Naive thymus-derived CD4-positive, alpha-beta T cell (primary cell): ENCODE measurements around the gene PIP4K2A. TPM values are rescaled to one million over a fixed set of nuclear protein-coding genes. Genes with fewer than 3 reads are reported as not detected.
"Not testable (repeated sequence)": the region's sequence is repeated elsewhere in the genome, so short reads cannot be mapped to it uniquely, and the experiment has no call there.

ENCODE experiments used
- ATAC-seq: fragments of 150-1000 bp; cut with Tn5 transposase; 2 replicates; pipeline ENCODE4 v1.10.0; 2021; ENCODE audit warnings: mild to moderate bottlenecking, moderate library complexity
- CTCF ChIA-PET: fragments of 350-600 bp; sonication (Branson Sonifier 250); formaldehyde crosslinking; loops from one replicate; lab custom pipeline; 2021; ENCODE audit warnings: antibody characterized with exemption; lab: Charles Lee
- POLR2A ChIA-PET: fragments of 350-600 bp; sonication (Branson Sonifier 250); formaldehyde crosslinking; loops from one replicate; lab custom pipeline; 2021; ENCODE audit warnings: antibody characterized with exemption, inconsistent platforms; lab: Charles Lee
- DNase-seq, 9 donors: peaks; one replicate each; pipeline versions ENCODE4 v3.0.0 to v3.0.0-alpha.2; 2020 to 2022; ENCODE audit warnings: mixed read lengths in 1 of 9
- H3K27ac ChIP-seq: one replicate; pipeline ENCODE4 v1.7.0; 2013; ENCODE audit warnings: mild to moderate bottlenecking, low read depth, low read length, moderate library complexity
- H3K27me3 ChIP-seq, 2 donors: one replicate each; pipeline ENCODE4 v1.7.0; 2013; ENCODE audit warnings: low read length in 2 of 2, mild to moderate bottlenecking in 2 of 2, moderate library complexity in 2 of 2; ENCODE audit not compliant: control insufficient read depth in 2 of 2, insufficient read depth in 2 of 2
- H3K36me3 ChIP-seq, 3 experiments: 1 replicate in 2 of 3; 2 replicates in 1 of 3; pipeline ENCODE4 v1.7.0; 2013; ENCODE audit warnings: low read length in 3 of 3, mild to moderate bottlenecking in 3 of 3, moderate library complexity in 1 of 3; ENCODE audit not compliant: insufficient read depth in 3 of 3, control insufficient read depth in 2 of 3
- H3K4me1 ChIP-seq, 2 donors: one replicate each; pipeline ENCODE4 v1.7.0; 2013; ENCODE audit warnings: low read length in 2 of 2, mild to moderate bottlenecking in 2 of 2, moderate library complexity in 1 of 2; ENCODE audit not compliant: control insufficient read depth in 2 of 2, insufficient read depth in 2 of 2
- H3K4me3 ChIP-seq: 2 replicates; pipeline ENCODE4 v1.7.0; 2013; ENCODE audit warnings: mild to moderate bottlenecking, low read length
- H3K9me3 ChIP-seq, 3 experiments: 1 replicate in 2 of 3; 2 replicates in 1 of 3; pipeline ENCODE4 v1.7.0; 2013; ENCODE audit warnings: low read length in 3 of 3; ENCODE audit not compliant: control insufficient read depth in 2 of 3
- H3K27ac Mint-ChIP-seq, 9 donors: one replicate each; pipeline ENCODE4 v1.8.0; 2020 to 2022; ENCODE audit warnings: mixed read lengths in 9 of 9, mild to moderate bottlenecking in 8 of 9, moderate library complexity in 5 of 9, inconsistent platforms in 2 of 9
- H3K27me3 Mint-ChIP-seq, 5 donors: one replicate each; pipeline ENCODE4 v1.8.0; 2021 to 2022; ENCODE audit warnings: mixed read lengths in 5 of 5, mild to moderate bottlenecking in 1 of 5
- H3K36me3 Mint-ChIP-seq, 5 donors: one replicate each; pipeline ENCODE4 v1.8.0; 2020 to 2022; ENCODE audit warnings: mixed read lengths in 5 of 5, mild to moderate bottlenecking in 3 of 5, inconsistent platforms in 1 of 5
- H3K4me1 Mint-ChIP-seq, 7 donors: one replicate each; pipeline ENCODE4 v1.8.0; 2020 to 2022; ENCODE audit warnings: mixed read lengths in 7 of 7, mild to moderate bottlenecking in 3 of 7, inconsistent platforms in 1 of 7
- H3K4me3 Mint-ChIP-seq, 10 donors: one replicate each; pipeline ENCODE4 v1.8.0; 2020 to 2022; ENCODE audit warnings: mild to moderate bottlenecking in 10 of 10, mixed read lengths in 10 of 10, moderate library complexity in 6 of 10, inconsistent platforms in 2 of 10
- H3K9me3 Mint-ChIP-seq, 11 donors: one replicate each; pipeline ENCODE4 v1.8.0; 2020 to 2022; ENCODE audit warnings: mixed read lengths in 11 of 11, mild to moderate bottlenecking in 4 of 11, inconsistent platforms in 1 of 11, moderate library complexity in 1 of 11
- intact Hi-C, 2 donors: fragments of 100-400 bp; cut with micrococcal nuclease; formaldehyde crosslinking; loops; one replicate each; pipeline ENCODE4 v1.15.1; 2023
- polyA plus RNA-seq, 2 donors: library from polyadenylated mRNA; unstranded; fragments of 300-500 nt; fragmentation: Illumina TruSeq; gene quantifications; one replicate each; pipeline ENCODE4 v1.2.3, GENCODE V29; 2021
- total RNA-seq, 6 experiments: library from RNA in 5 of 6; stranded (reverse) in 5 of 6; gene quantifications; 1 replicate in 5 of 6; 2 replicates in 1 of 6; pipeline ENCODE4 v1.2.3 and lab custom pipeline; 2021 to 2026

PIP4K2A gene
- total and polyA plus RNA-seq, 7 experiments from 2014 or later, result 40.9 to 152 (median 134) TPM

- Mint-ChIP-seq H3K27me3 (peaks cover 4 to 35% (median 7%) of the 10 kb centered on the region in 5 donors), H3K4me1 (peaks cover 6 to 25% (median 14%) of the 10 kb centered on the region in 7 donors), H3K27ac (no peak overlapping the region), H3K9me3 (peaks cover 0 to 1% (median under 1%) of the 10 kb centered on the region in 11 donors), H3K4me3 (no peak overlapping the region), H3K36me3 (no peaks in the 10 kb centered on the region)
- Histone ChIP-seq H3K36me3 (no peaks in the 10 kb centered on the region), H3K4me3 (no peak overlapping the region), H3K27me3 (no peaks in the 10 kb centered on the region), H3K4me1 (peaks cover 0 to 17% of the 10 kb centered on the region in 2 donors), H3K9me3 (no peaks in the 10 kb centered on the region), H3K27ac (no peak overlapping the region)
- intact Hi-C loops, result no loop called here
- ATAC-seq (no peak), DNase-seq (no peak)
- CTCF ChIA-PET, result interaction anchor here (0.6 kb wide), 1 partner anchor 487 kb away, joined by 3 read pairs; no protein-coding TSS in a partner anchor
- POLR2A ChIA-PET, result no interaction called here
These were observed 210.9 kb downstream of the PIP4K2A start for GRCh38 chr10:22503315-22504088.

GRCh38 chr10:22501863-22502262, 212.5 kb downstream of the PIP4K2A start:
- Mint-ChIP-seq H3K27me3 (peaks cover 4 to 44% (median 12%) of the 10 kb centered on the region in 5 donors), H3K36me3 (no peaks in the 10 kb centered on the region), H3K27ac (no peak overlapping the region), H3K4me3 (no peak overlapping the region), H3K9me3 (no peaks in the 10 kb centered on the region), H3K4me1 (peaks cover 6 to 16% (median 10%) of the 10 kb centered on the region in 7 donors)
- Histone ChIP-seq H3K27ac (no peak overlapping the region), H3K9me3 (no peaks in the 10 kb centered on the region), H3K4me1 (peaks cover 0 to 15% of the 10 kb centered on the region in 2 donors), H3K36me3 (no peaks in the 10 kb centered on the region), H3K27me3 (no peaks in the 10 kb centered on the region), H3K4me3 (no peak overlapping the region)
- DNase-seq, result no peak
- ChIA-PET CTCF (no interaction called here), POLR2A (no interaction called here)
- no peak for ATAC-seq
- intact Hi-C loops, result no loop called here

GRCh38 chr10:22501413-22501812, 213.0 kb downstream of the PIP4K2A start:
- CTCF ChIA-PET, result no interaction called here
- ATAC-seq (no peak), DNase-seq (no peak)
- H3K27ac ChIP-seq, result no peak overlapping the region
- no peak overlapping the region for H3K4me3 ChIP-seq
- Mint-ChIP-seq H3K4me1 (peaks cover 5 to 12% (median 6%) of the 10 kb centered on the region in 7 donors), H3K4me3 (no peak overlapping the region), H3K9me3 (no peaks in the 10 kb centered on the region), H3K36me3 (no peaks in the 10 kb centered on the region), H3K27ac (no peak overlapping the region), H3K27me3 (peaks cover 4 to 43% (median 12%) of the 10 kb centered on the region in 5 donors)
- POLR2A ChIA-PET, result no interaction called here
- no peaks in the 10 kb centered on the region for H3K36me3 ChIP-seq
- intact Hi-C loops, result no loop called here
- H3K9me3 ChIP-seq, result no peaks in the 10 kb centered on the region
- no peaks in the 10 kb centered on the region for H3K27me3 ChIP-seq
- peaks cover 0 to 10% of the 10 kb centered on the region in 2 donors for H3K4me1 ChIP-seq

GRCh38 chr10:22500656-22501340, 213.6 kb downstream of the PIP4K2A start:
- H3K9me3 Mint-ChIP-seq, result no peaks in the 10 kb centered on the region
- POLR2A ChIA-PET, result no interaction called here
- peaks cover 0 to 6% (median 0%) of the 10 kb centered on the region in 7 donors for H3K4me1 Mint-ChIP-seq
- no peak for DNase-seq
- no peak overlapping the region for H3K27ac Mint-ChIP-seq
- Histone ChIP-seq H3K27ac (no peak overlapping the region), H3K36me3 (no peaks in the 10 kb centered on the region), H3K27me3 (no peaks in the 10 kb centered on the region), H3K4me1 (peaks cover 0 to 6% of the 10 kb centered on the region in 2 donors), H3K4me3 (no peak overlapping the region), H3K9me3 (no peaks in the 10 kb centered on the region)
- no peak overlapping the region for H3K4me3 Mint-ChIP-seq
- no peak for ATAC-seq
- intact Hi-C loops, result no loop called here
- H3K27me3 Mint-ChIP-seq, result peaks cover 4 to 39% (median 9%) of the 10 kb centered on the region in 5 donors
- H3K36me3 Mint-ChIP-seq, result no peaks in the 10 kb centered on the region
- CTCF ChIA-PET, result interaction anchor here (0.5 kb wide), 1 partner anchor 1500 kb away, joined by 4 read pairs; no protein-coding TSS in a partner anchor

- ATAC-seq, intact Hi-C loops, H3K36me3 Mint-ChIP-seq, H3K9me3 Mint-ChIP-seq, H3K27ac Mint-ChIP-seq, H3K36me3 ChIP-seq, H3K4me3 Mint-ChIP-seq, H3K4me3 ChIP-seq, POLR2A ChIA-PET, H3K4me1 Mint-ChIP-seq, DNase-seq, H3K27ac ChIP-seq, H3K9me3 ChIP-seq, H3K27me3 ChIP-seq, CTCF ChIA-PET, H3K4me1 ChIP-seq: not testable (repeated sequence)
- H3K27me3 Mint-ChIP-seq, result peaks cover 4 to 40% (median 9%) of the 10 kb centered on the region in 5 donors
These were observed 214.4 kb downstream of the PIP4K2A start for GRCh38 chr10:22499973-22500372.

GRCh38 chr10:22495396-22495795, 219.0 kb downstream of the PIP4K2A start:
- H3K27me3 ChIP-seq, result no peaks in the 10 kb centered on the region
- Mint-ChIP-seq H3K36me3 (peaks cover 0 to 10% (median 0%) of the 10 kb centered on the region in 5 donors), H3K4me1 (peaks cover 14 to 18% (median 18%) of the 10 kb centered on the region in 7 donors), H3K27ac (no peak overlapping the region), H3K4me3 (no peak overlapping the region), H3K27me3 (peaks cover 4 to 39% (median 6%) of the 10 kb centered on the region in 5 donors), H3K9me3 (peaks cover 0 to 2% (median 0%) of the 10 kb centered on the region in 11 donors)
- ATAC-seq (no peak), DNase-seq (no peak)
- CTCF ChIA-PET, result no interaction called here
- intact Hi-C loops, result no loop called here
- no peak overlapping the region for H3K4me3 ChIP-seq
- POLR2A ChIA-PET, result no interaction called here
- no peak overlapping the region for H3K27ac ChIP-seq
- no peaks in the 10 kb centered on the region for H3K9me3 ChIP-seq
- H3K4me1 ChIP-seq, result peaks cover 16 to 19% of the 10 kb centered on the region in 2 donors
- H3K36me3 ChIP-seq, result no peaks in the 10 kb centered on the region
